ENCODE measurements around the gene PRELID3B.

DNA sequence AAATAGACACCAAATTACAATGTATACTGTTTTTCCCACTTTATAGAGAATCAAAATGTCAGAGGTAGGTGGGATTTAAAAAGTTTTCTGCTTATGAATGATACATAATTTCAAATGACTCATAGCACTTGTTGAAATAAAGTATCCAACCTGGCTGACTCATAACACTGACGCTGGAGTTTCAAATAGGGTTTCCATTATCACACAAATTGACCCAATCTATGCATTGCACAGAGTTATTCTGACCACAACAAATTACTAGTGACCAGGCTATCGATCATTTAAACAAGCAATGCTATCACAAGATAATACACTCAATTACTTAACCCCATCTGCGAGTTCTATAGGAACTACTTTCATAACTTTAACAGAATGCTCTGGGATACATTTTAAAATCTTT lies 31.9 kb upstream of the PRELID3B start:
- TF ChIP-seq, protein P1, sequence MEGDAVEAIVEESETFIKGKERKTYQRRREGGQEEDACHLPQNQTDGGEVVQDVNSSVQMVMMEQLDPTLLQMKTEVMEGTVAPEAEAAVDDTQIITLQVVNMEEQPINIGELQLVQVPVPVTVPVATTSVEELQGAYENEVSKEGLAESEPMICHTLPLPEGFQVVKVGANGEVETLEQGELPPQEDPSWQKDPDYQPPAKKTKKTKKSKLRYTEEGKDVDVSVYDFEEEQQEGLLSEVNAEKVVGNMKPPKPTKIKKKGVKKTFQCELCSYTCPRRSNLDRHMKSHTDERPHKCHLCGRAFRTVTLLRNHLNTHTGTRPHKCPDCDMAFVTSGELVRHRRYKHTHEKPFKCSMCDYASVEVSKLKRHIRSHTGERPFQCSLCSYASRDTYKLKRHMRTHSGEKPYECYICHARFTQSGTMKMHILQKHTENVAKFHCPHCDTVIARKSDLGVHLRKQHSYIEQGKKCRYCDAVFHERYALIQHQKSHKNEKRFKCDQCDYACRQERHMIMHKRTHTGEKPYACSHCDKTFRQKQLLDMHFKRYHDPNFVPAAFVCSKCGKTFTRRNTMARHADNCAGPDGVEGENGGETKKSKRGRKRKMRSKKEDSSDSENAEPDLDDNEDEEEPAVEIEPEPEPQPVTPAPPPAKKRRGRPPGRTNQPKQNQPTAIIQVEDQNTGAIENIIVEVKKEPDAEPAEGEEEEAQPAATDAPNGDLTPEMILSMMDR (conservative IDR thresholded peaks at IDR 0.05; ENCODE audit: low read depth, low read length), result no peak
- no peak for TF ChIP-seq EZH2 (IDR thresholded peaks at IDR 0.05; ENCODE audit: borderline replicate concordance, low read depth, low read length, poor library complexity, severe bottlenecking)
